GM12873 (cell line): Measurements from ENCODE around the gene PKDCC.

Experiments used
- TF ChIP-seq, protein P1 (sequence below): IDR thresholded peaks from 2 replicates; pipeline ENCODE4 v1.5.1; 2012; ENCODE audit warnings: low read depth, mild to moderate bottlenecking, moderate library complexity, low read length, control low read depth; ENCODE audit not compliant: insufficient read depth; ENCODE audit errors: missing control alignments

Gene PKDCC

GRCh38 chr2:42025151-42025582, 22.7 kb upstream of the PKDCC start:
- TF ChIP-seq, protein P1, sequence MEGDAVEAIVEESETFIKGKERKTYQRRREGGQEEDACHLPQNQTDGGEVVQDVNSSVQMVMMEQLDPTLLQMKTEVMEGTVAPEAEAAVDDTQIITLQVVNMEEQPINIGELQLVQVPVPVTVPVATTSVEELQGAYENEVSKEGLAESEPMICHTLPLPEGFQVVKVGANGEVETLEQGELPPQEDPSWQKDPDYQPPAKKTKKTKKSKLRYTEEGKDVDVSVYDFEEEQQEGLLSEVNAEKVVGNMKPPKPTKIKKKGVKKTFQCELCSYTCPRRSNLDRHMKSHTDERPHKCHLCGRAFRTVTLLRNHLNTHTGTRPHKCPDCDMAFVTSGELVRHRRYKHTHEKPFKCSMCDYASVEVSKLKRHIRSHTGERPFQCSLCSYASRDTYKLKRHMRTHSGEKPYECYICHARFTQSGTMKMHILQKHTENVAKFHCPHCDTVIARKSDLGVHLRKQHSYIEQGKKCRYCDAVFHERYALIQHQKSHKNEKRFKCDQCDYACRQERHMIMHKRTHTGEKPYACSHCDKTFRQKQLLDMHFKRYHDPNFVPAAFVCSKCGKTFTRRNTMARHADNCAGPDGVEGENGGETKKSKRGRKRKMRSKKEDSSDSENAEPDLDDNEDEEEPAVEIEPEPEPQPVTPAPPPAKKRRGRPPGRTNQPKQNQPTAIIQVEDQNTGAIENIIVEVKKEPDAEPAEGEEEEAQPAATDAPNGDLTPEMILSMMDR = no peak

DNA sequence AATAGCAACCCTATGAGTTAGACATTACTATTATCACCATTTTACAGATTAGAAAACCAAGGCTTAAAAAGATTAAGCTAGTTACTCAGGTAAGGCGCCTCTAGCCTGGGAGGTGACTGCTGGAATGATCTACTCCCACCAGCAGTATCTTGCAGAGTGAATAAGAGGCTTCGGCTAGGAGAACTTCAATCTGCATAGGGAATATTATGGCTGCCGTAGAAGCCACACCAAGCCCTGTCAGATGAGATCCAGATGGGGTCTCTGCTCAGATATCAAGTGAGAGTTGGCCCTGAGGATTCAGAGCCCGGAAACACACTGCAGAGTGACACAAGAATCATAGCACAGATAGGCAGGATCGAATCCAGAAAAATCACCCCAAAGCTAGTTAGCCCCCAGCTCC, 21.5 kb upstream of the PKDCC start:
- TF ChIP-seq, protein P1 = no peak

DNA sequence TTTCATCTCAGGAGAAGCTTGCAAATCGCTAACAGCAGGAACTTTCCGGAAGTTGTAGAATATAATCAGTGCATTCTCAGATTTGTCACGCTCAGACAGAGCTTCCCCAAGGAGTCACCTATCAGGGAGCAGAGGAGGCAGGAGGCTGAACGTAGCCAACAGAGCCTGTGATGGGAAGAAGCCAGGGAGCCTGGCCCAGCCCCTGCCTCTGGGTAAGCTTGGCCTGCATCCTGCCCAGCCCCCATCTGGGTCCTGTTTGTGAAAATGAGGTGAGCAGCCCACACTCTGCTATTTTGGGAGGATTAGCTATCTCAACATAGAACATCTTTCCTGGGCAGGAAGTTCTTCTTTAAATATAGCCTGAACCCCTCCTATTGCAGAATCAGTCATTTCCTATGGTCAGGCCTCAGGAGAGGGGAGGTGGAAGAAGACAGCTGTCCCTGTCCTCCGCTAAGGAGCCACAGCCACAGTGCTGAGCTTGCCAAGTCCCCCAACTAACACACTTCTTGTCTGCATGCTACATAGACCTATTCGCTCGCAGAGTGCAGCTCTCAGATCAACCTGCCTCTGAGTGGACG, 19.2 kb upstream of the PKDCC start:
- TF ChIP-seq, protein P1 = no peak

DNA sequence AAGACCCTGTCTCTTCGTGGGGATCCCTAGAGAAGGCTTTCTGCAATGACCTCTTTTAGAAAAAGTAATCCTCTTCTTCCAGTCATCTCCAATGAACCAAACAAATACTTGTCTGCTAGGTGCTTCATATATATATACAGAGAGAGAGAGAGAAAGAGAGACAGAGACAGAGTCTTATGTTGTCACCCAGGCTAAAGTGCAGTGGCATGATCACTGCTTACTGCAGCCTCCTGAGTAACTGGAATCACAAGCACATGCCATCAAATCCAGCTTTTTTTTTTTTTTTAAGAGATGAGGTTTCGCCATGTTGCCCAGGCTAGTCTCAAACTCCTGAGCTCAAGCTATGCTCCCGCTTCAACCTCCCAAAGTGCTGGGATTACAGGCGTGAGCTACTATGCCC, 18.6 kb upstream of the PKDCC start:
- TF ChIP-seq, protein P1 = no peak

- TF ChIP-seq, protein P1 = no peak
Measured at GRCh38 chr2:42029639-42030199, 18.1 kb upstream of the PKDCC start.

- TF ChIP-seq, protein P1 = no peak
Measured at GRCh38 chr2:42030200-42030759, 17.5 kb upstream of the PKDCC start.

- TF ChIP-seq, protein P1 = no peak
Measured at GRCh38 chr2:42030829-42031228, 17.0 kb upstream of the PKDCC start.
